GM12801 (cell line): Measurements from ENCODE around the gene CARMIL1.

Source experiments
- TF ChIP-seq, protein P1 (sequence below): IDR thresholded peaks from one replicate; pipeline ENCODE4 v1.5.1; 2011; ENCODE audit warnings: control low read depth; ENCODE audit not compliant: insufficient read length; ENCODE audit errors: extremely low read depth

The CARMIL1 gene

GRCh38 chr6:25499615-25500235, 220.6 kb downstream of the CARMIL1 start:
- TF ChIP-seq, protein P1, sequence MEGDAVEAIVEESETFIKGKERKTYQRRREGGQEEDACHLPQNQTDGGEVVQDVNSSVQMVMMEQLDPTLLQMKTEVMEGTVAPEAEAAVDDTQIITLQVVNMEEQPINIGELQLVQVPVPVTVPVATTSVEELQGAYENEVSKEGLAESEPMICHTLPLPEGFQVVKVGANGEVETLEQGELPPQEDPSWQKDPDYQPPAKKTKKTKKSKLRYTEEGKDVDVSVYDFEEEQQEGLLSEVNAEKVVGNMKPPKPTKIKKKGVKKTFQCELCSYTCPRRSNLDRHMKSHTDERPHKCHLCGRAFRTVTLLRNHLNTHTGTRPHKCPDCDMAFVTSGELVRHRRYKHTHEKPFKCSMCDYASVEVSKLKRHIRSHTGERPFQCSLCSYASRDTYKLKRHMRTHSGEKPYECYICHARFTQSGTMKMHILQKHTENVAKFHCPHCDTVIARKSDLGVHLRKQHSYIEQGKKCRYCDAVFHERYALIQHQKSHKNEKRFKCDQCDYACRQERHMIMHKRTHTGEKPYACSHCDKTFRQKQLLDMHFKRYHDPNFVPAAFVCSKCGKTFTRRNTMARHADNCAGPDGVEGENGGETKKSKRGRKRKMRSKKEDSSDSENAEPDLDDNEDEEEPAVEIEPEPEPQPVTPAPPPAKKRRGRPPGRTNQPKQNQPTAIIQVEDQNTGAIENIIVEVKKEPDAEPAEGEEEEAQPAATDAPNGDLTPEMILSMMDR = no peak

DNA sequence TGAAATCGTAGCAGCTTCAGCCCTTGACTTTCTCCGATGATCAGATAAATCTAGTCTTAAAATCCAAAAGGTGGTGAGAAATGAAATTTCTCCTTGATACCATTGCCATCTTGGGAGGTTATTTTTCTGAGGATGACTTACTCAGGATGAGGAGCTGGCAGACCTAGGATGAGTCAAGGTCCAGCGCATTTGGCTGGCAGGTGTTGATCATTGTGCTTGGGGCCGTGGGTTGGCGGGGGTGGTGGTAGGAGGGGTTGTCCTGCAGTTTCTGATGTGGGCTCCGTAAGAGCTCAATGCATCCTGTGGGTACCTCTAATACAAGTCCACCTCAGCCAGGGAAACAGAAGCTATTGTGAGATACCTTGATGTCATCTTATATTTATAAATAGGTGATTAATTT, 224.5 kb downstream of the CARMIL1 start:
- TF ChIP-seq, protein P1 = no peak

DNA sequence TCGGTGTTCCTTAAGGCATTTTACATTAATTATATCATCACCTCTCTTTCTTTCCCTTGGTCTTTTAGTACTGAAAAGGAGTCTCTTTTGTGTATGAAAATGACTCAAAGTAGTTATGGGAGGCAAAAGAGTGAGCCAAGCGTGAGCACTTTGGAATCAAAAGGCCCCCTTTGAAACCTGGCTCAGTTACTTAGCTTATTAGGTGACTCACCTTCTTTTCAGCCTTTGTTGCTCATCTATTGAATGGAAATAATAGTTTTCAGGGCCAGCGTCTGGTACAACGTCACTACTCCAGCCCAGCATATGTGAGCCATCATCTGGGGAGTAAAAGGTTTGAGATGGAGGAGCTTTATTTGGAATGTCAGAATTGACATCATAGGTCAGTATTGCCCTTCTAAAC, 225.5 kb downstream of the CARMIL1 start:
- TF ChIP-seq, protein P1 = no peak

GRCh38 chr6:25506020-25506419, 226.8 kb downstream of the CARMIL1 start:
- TF ChIP-seq, protein P1 = no peak

DNA sequence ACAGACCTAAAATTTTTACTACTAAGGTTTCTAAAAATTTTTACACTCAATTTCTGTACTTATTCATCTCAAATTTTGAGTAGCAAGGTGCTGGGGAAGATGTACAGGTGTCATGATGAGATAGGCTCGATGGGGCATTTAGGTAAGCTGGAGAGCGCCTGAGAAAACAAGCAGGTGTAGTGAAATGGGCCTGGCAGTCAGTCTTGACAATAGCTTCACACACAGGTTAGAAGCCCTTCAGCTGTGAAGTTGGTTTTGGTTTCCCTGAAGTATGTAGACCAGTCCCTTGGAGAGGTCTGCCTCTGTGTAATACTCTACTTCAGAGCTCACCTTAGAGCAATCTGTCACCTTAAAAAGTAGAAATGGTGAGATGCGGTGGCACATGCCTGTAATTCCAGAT, 228.9 kb downstream of the CARMIL1 start:
- TF ChIP-seq, protein P1 = no peak

GRCh38 chr6:25511376-25511775, 232.2 kb downstream of the CARMIL1 start:
- TF ChIP-seq, protein P1 = no peak

DNA sequence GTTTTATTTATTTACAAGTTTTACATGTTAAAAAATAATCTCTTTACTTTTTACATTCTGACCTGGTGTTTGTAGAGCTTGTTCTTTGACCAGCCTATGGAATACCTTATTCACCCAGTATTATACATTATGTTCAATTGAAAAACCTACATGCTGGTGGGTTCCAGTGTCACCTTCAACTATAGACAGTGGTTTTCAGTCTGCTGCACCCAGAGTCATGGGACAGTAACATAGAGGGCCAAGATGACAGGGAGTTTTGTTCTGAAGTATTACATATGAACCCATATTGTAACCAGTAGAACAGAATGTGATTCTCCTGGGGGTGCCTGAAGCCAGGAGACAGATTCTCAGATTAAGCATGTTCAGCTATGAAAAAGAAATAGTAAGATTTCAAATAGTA, 233.4 kb downstream of the CARMIL1 start:
- TF ChIP-seq, protein P1 = no peak
